ENCODE results near the gene TMCC2.

The TMCC2 gene

GRCh38 chr1:205241366-205242030 lies 13.8 kb downstream of the TMCC2 start:
- DNase-seq, result no peak

GRCh38 chr1:205243350-205244191 lies 15.8 kb downstream of the TMCC2 start:
- no peak for DNase-seq

GRCh38 chr1:205244384-205244783 lies 16.6 kb downstream of the TMCC2 start:
- DNase-seq, result no peak

- no peak for DNase-seq
Measured at GRCh38 chr1:205245096-205245495, 17.4 kb downstream of the TMCC2 start.

- no peak for DNase-seq
Measured at GRCh38 chr1:205246351-205247119, 18.8 kb downstream of the TMCC2 start.

GRCh38 chr1:205247130-205247921 lies 19.6 kb downstream of the TMCC2 start:
- no peak for DNase-seq

GRCh38 chr1:205248793-205249601 lies 21.3 kb downstream of the TMCC2 start:
- DNase-seq, result no peak

- DNase-seq, result no peak
Measured at GRCh38 chr1:205249651-205250050, 21.9 kb downstream of the TMCC2 start.

- no peak for DNase-seq
Measured at GRCh38 chr1:205250699-205251098, 23.0 kb downstream of the TMCC2 start.

GRCh38 chr1:205251576-205251975 lies 23.8 kb downstream of the TMCC2 start:
- no peak for DNase-seq

- peak; percentile 76 for DNase-seq
Measured at GRCh38 chr1:205255941-205256780, 28.4 kb downstream of the TMCC2 start.

GRCh38 chr1:205256951-205257625 lies 29.3 kb downstream of the TMCC2 start:
- no peak for DNase-seq

GRCh38 chr1:205257735-205258134 lies 30.0 kb downstream of the TMCC2 start:
- DNase-seq, result no peak

- DNase-seq, result no peak
Measured at GRCh38 chr1:205258261-205258691, 30.5 kb downstream of the TMCC2 start.

- no peak for DNase-seq
Measured at GRCh38 chr1:205258719-205259118, 31.0 kb downstream of the TMCC2 start.

GRCh38 chr1:205259324-205259832 lies 31.6 kb downstream of the TMCC2 start:
- no peak for DNase-seq

- DNase-seq, result no peak
Measured at GRCh38 chr1:205259998-205260397, 32.3 kb downstream of the TMCC2 start.

- no peak for DNase-seq
Measured at GRCh38 chr1:205260948-205261732, 33.4 kb downstream of the TMCC2 start.
